HEK293 (cell line): ENCODE measurements around the gene BCLAF1.

Experiments used
- CTCF ChIA-PET: fragments of 350-600 bp; formaldehyde crosslinking; extraction: SDS; loops from one replicate; lab custom pipeline; 2021; ENCODE audit warnings: antibody characterized with exemption; lab: Yijun Ruan, JAX
- POLR2A ChIA-PET: fragments of 300-600 bp; formaldehyde crosslinking; extraction: SDS; loops from one replicate; lab custom pipeline; 2020; ENCODE audit warnings: antibody characterized with exemption, inconsistent platforms; lab: Yijun Ruan, JAX
- H3K27ac ChIP-seq: fragments of 200-500 bp; sonication (Bioruptor generic); 2 replicates; pipeline ENCODE4 v1.5.1; 2014; ENCODE audit warnings: low read depth, low read length, control low read depth, inconsistent platforms; ENCODE audit errors: extremely low read depth
- H3K36me3 ChIP-seq, 2 experiments: fragments of 200-500 bp in 1 of 2; sonication (Bioruptor generic) in 1 of 2; 1 replicate in 1 of 2; 2 replicates in 1 of 2; pipeline ENCODE4 v1.5.1; 2014 to 2017; ENCODE audit warnings: inconsistent platforms in 2 of 2, low read length in 2 of 2; ENCODE audit not compliant: control insufficient read depth in 2 of 2, insufficient read depth in 1 of 2
- H3K4me1 ChIP-seq: fragments of 200-500 bp; sonication (Bioruptor generic); 2 replicates; pipeline ENCODE4 v1.5.1; 2014; ENCODE audit warnings: mild to moderate bottlenecking, low read length, inconsistent platforms; ENCODE audit not compliant: control insufficient read depth, insufficient read depth
- H3K4me3 ChIP-seq: 2 replicates; pipeline ENCODE4 v1.5.1; 2011; ENCODE audit warnings: low read depth, mild to moderate bottlenecking, control low read depth, low read length, moderate library complexity
- H3K9me3 ChIP-seq: fragments of 200-500 bp; sonication (Bioruptor generic); 2 replicates; pipeline ENCODE4 v1.5.1; 2014; ENCODE audit warnings: low read depth, low read length, inconsistent platforms; ENCODE audit not compliant: control insufficient read depth, insufficient read depth
- KLF7 ChIP-seq: fragments of 450-650 bp; formaldehyde crosslinking; IDR thresholded peaks from 2 replicates; pipeline ENCODE4 v1.5.1; 2016; ENCODE audit warnings: missing biosample characterization, missing genetic modification characterization, borderline replicate concordance
- KLF9 ChIP-seq: fragments of 450-650 bp; formaldehyde crosslinking; IDR thresholded peaks from 2 replicates; pipeline ENCODE4 v1.5.1; 2016; ENCODE audit warnings: missing biosample characterization, missing genetic modification characterization, low read depth
- MYNN ChIP-seq: fragments of 450-650 bp; formaldehyde crosslinking; IDR thresholded peaks from 2 replicates; pipeline ENCODE4 v1.5.1; 2016; ENCODE audit warnings: missing biosample characterization, missing genetic modification characterization, borderline replicate concordance
- REPIN1 ChIP-seq: fragments of 450-650 bp; formaldehyde crosslinking; IDR thresholded peaks from 2 replicates; pipeline ENCODE4 v1.5.1; 2017; ENCODE audit warnings: missing biosample characterization, missing genetic modification characterization, low read depth
- SCRT2 ChIP-seq: fragments of 450-650 bp; formaldehyde crosslinking; IDR thresholded peaks from 2 replicates; pipeline ENCODE4 v1.5.1; 2016; ENCODE audit warnings: missing biosample characterization, missing genetic modification characterization
- YY1 ChIP-seq: fragments of 450-650 bp; formaldehyde crosslinking; IDR thresholded peaks from 2 replicates; pipeline ENCODE4 v1.5.1; 2018; ENCODE audit warnings: missing biosample characterization, missing genetic modification characterization
- ZBTB7A ChIP-seq: fragments of 450-650 bp; formaldehyde crosslinking; IDR thresholded peaks from 2 replicates; pipeline ENCODE4 v1.5.1; 2016; ENCODE audit warnings: low read depth, missing biosample characterization, missing genetic modification characterization
- ZNF157 ChIP-seq: fragments of 450-650 bp; formaldehyde crosslinking; IDR thresholded peaks from 2 replicates; pipeline ENCODE4 v1.5.1; 2016; ENCODE audit warnings: missing biosample characterization, missing genetic modification characterization
- ZNF175 ChIP-seq: fragments of 450-650 bp; formaldehyde crosslinking; IDR thresholded peaks from 2 replicates; pipeline ENCODE4 v1.5.1; 2016; ENCODE audit warnings: missing biosample characterization, missing genetic modification characterization
- ZNF202 ChIP-seq: fragments of 450-650 bp; formaldehyde crosslinking; IDR thresholded peaks from 2 replicates; pipeline ENCODE4 v1.5.1; 2016; ENCODE audit warnings: missing biosample characterization, missing genetic modification characterization, borderline replicate concordance
- ZNF292 ChIP-seq: fragments of 450-650 bp; formaldehyde crosslinking; IDR thresholded peaks from 2 replicates; pipeline ENCODE4 v1.5.1; 2016; ENCODE audit warnings: low read depth, missing biosample characterization, missing genetic modification characterization, borderline replicate concordance
- ZNF350 ChIP-seq: fragments of 450-650 bp; formaldehyde crosslinking; IDR thresholded peaks from 2 replicates; pipeline ENCODE4 v1.5.0; 2017; ENCODE audit warnings: missing biosample characterization, mild to moderate bottlenecking, missing genetic modification characterization
- ZNF366 ChIP-seq: fragments of 450-650 bp; formaldehyde crosslinking; conservative IDR thresholded peaks from 2 replicates; pipeline ENCODE4 v1.5.1; 2016; ENCODE audit warnings: missing biosample characterization, missing genetic modification characterization
- ZNF530 ChIP-seq: fragments of 450-650 bp; formaldehyde crosslinking; IDR thresholded peaks from 2 replicates; pipeline ENCODE4 v1.5.1; 2016; ENCODE audit warnings: low read depth, missing biosample characterization, missing genetic modification characterization
- ZNF558 ChIP-seq: fragments of 450-650 bp; formaldehyde crosslinking; IDR thresholded peaks from 2 replicates; pipeline ENCODE4 v1.5.1; 2016; ENCODE audit warnings: missing biosample characterization, missing genetic modification characterization
- ZNF571 ChIP-seq: fragments of 450-650 bp; formaldehyde crosslinking; IDR thresholded peaks from 2 replicates; pipeline ENCODE4 v1.5.0; 2017; ENCODE audit warnings: missing biosample characterization, missing genetic modification characterization
- ZNF747 ChIP-seq: fragments of 450-650 bp; formaldehyde crosslinking; IDR thresholded peaks from 2 replicates; pipeline ENCODE4 v1.5.1; 2016; ENCODE audit warnings: missing biosample characterization, missing genetic modification characterization
- TF ChIP-seq, protein P1 (sequence below): fragments of 450-650 bp; formaldehyde crosslinking; IDR thresholded peaks from 2 replicates; pipeline ENCODE4 v1.5.1; 2017; ENCODE audit warnings: missing biosample characterization, missing genetic modification characterization
- TF ChIP-seq, protein P2 (sequence below): fragments of 450-650 bp; IDR thresholded peaks from 2 replicates; pipeline ENCODE4 v1.5.1; 2018; ENCODE audit warnings: missing biosample characterization, missing genetic modification characterization
- TF ChIP-seq, protein P3 (sequence below): fragments of 450-650 bp; formaldehyde crosslinking; IDR thresholded peaks from 2 replicates; pipeline ENCODE4 v1.5.1; 2016; ENCODE audit warnings: missing biosample characterization, missing genetic modification characterization
- TF ChIP-seq, protein P4 (sequence below): fragments of 450-650 bp; formaldehyde crosslinking; IDR thresholded peaks from 2 replicates; pipeline ENCODE4; 2016; ENCODE audit warnings: missing biosample characterization, missing genetic modification characterization
- TF ChIP-seq, protein P5 (sequence below): fragments of 450-650 bp; formaldehyde crosslinking; IDR thresholded peaks from 2 replicates; pipeline ENCODE4 v1.5.1; 2017; ENCODE audit warnings: missing biosample characterization, missing genetic modification characterization

BCLAF1 gene

DNA sequence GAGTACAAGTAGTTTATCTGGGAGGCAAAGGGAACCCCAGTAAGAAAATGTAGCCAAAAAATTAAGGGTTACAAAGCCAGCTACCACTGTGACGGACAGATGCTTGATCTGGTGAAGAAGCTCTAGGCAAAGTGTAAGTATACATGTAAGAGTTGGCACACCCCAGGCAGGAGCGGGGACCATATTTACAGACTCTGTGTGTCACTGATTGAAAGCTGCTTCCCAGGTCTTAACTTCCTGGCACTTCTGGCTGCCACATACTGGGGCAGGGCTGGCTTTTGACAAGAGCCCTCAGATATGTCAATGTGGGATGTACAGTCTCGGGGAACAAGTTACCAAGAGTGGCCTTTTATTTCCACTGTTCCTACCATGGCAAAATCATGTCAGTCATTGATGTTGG, 48.0 kb upstream of the BCLAF1 start:
- POLR2A ChIA-PET: no interaction called here
- H3K27ac ChIP-seq: no peak overlapping the region
- CTCF ChIA-PET: interaction anchor here (1.2 kb wide), 1 partner anchor 28 kb away, joined by 3 read pairs; no protein-coding TSS in a partner anchor
- no peak overlapping the region for H3K4me3 ChIP-seq
- H3K9me3 ChIP-seq: no peaks in the 10 kb centered on the region
- H3K36me3 ChIP-seq: no peaks in the 10 kb centered on the region; a peak in 1 of 3 replicates
- no peaks in the 10 kb centered on the region for H3K4me1 ChIP-seq
- TF ChIP-seq ZNF157 (no peak), ZNF530 (no peak), ZNF366 (tag by site-specific recombination) (no peak)
- TF ChIP-seq, protein P1, sequence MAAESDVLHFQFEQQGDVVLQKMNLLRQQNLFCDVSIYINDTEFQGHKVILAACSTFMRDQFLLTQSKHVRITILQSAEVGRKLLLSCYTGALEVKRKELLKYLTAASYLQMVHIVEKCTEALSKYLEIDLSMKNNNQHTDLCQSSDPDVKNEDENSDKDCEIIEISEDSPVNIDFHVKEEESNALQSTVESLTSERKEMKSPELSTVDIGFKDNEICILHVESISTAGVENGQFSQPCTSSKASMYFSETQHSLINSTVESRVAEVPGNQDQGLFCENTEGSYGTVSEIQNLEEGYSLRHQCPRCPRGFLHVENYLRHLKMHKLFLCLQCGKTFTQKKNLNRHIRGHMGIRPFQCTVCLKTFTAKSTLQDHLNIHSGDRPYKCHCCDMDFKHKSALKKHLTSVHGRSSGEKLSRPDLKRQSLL (tag by site-specific recombination): no peak
- TF ChIP-seq, protein P2, sequence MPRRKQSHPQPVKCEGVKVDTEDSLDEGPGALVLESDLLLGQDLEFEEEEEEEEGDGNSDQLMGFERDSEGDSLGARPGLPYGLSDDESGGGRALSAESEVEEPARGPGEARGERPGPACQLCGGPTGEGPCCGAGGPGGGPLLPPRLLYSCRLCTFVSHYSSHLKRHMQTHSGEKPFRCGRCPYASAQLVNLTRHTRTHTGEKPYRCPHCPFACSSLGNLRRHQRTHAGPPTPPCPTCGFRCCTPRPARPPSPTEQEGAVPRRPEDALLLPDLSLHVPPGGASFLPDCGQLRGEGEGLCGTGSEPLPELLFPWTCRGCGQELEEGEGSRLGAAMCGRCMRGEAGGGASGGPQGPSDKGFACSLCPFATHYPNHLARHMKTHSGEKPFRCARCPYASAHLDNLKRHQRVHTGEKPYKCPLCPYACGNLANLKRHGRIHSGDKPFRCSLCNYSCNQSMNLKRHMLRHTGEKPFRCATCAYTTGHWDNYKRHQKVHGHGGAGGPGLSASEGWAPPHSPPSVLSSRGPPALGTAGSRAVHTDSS (tag by site-specific recombination): no peak

DNA sequence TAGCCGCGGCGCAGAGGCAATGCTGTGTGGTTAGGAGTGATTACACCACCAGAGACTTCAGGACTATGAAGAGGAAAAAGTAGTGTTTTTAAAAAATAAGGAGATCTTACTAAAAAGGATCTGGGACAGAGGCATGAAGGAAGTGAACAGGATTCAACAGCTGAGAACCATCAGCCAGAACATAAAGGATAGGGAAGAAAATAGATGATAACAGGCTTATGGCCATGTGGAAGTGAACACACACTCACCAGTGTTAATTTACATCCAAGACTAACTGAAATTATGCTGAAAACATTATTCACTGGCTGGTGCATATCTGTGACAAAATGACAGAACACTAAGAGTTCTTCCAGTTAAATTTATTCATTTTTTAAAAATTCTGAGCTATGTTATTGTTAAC, 47.5 kb upstream of the BCLAF1 start:
- POLR2A ChIA-PET: no interaction called here
- Histone ChIP-seq H3K4me1 (no peaks in the 10 kb centered on the region), H3K27ac (no peak overlapping the region), H3K9me3 (no peaks in the 10 kb centered on the region), H3K36me3 (no peaks in the 10 kb centered on the region; a peak in 1 of 3 replicates), H3K4me3 (no peak overlapping the region)
- TF ChIP-seq ZNF202 (no peak), KLF9 (tag by site-specific recombination) (no peak), KLF7 (tag by site-specific recombination) (no peak), YY1 (no peak), MYNN (tag by site-specific recombination) (no peak), ZNF747 (no peak)
- TF ChIP-seq, protein P3, sequence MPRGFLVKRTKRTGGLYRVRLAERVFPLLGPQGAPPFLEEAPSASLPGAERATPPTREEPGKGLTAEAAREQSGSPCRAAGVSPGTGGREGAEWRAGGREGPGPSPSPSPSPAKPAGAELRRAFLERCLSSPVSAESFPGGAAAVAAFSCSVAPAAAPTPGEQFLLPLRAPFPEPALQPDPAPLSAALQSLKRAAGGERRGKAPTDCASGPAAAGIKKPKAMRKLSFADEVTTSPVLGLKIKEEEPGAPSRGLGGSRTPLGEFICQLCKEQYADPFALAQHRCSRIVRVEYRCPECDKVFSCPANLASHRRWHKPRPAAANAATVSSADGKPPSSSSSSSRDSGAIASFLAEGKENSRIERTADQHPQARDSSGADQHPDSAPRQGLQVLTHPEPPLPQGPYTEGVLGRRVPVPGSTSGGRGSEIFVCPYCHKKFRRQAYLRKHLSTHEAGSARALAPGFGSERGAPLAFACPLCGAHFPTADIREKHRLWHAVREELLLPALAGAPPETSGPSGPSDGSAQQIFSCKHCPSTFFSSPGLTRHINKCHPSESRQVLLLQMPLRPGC (tag by site-specific recombination): no peak
- TF ChIP-seq, protein P4, sequence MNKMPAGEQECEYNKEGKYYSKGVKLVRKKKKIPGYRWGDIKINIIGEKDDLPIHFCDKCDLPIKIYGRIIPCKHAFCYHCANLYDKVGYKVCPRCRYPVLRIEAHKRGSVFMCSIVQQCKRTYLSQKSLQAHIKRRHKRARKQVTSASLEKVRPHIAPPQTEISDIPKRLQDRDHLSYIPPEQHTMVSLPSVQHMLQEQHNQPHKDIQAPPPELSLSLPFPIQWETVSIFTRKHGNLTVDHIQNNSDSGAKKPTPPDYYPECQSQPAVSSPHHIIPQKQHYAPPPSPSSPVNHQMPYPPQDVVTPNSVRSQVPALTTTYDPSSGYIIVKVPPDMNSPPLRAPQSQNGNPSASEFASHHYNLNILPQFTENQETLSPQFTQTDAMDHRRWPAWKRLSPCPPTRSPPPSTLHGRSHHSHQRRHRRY (tag by site-specific recombination): no peak
- CTCF ChIA-PET: interaction anchor here (0.7 to 1.2 kb wide), 3 partner anchors 29 to 1418 kb away, joined by 3 to 4 read pairs (median 3); partner anchors contain the start of gene MTFR2

DNA sequence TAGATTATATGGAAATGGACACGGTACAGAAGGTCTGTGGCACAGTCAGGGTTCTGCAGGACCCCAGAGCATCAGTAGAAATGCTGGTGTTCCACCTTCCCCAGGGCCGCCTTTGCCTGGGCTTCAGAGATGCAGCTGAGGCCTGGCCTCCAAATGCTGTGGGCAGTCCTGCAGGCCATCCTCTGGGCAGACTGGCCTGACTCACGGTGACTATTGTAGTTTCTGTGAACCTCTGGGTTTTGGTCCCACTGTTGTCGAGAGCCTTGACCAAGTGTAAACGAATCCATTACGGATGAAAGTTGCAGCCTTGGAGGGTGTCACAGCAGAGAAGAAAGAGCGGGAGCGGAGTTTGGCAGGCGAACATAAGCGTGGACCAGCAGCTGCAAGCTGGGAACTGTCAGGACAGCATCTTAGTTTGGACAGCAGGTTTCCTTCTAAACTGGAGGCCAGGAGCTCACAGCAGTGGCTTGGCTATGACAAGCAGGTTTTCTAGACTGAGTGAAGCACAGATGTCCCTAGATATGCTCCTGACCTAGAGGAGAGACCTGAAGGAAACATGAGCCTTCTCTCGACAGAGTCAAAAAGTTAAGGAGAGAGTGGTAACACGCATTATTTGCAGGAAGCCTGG, 46.2 kb upstream of the BCLAF1 start:
- CTCF ChIA-PET: interaction anchor here (1.4 to 1.8 kb wide), 2 partner anchors 10 to 18 kb away, joined by 4 to 5 read pairs; no protein-coding TSS in a partner anchor
- Histone ChIP-seq H3K4me3 (no peak overlapping the region), H3K36me3 (no peaks in the 10 kb centered on the region; a peak in 1 of 3 replicates), H3K9me3 (no peaks in the 10 kb centered on the region), H3K27ac (no peak overlapping the region), H3K4me1 (no peaks in the 10 kb centered on the region)
- POLR2A ChIA-PET: no interaction called here
- TF ChIP-seq REPIN1 (tag by site-specific recombination): no peak
- TF ChIP-seq ZNF558 (tag by site-specific recombination): no peak
- TF ChIP-seq ZBTB7A: no peak
- TF ChIP-seq, protein P5, sequence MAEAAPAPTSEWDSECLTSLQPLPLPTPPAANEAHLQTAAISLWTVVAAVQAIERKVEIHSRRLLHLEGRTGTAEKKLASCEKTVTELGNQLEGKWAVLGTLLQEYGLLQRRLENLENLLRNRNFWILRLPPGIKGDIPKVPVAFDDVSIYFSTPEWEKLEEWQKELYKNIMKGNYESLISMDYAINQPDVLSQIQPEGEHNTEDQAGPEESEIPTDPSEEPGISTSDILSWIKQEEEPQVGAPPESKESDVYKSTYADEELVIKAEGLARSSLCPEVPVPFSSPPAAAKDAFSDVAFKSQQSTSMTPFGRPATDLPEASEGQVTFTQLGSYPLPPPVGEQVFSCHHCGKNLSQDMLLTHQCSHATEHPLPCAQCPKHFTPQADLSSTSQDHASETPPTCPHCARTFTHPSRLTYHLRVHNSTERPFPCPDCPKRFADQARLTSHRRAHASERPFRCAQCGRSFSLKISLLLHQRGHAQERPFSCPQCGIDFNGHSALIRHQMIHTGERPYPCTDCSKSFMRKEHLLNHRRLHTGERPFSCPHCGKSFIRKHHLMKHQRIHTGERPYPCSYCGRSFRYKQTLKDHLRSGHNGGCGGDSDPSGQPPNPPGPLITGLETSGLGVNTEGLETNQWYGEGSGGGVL (tag by site-specific recombination): no peak
- TF ChIP-seq ZNF292 (tag by site-specific recombination): no peak
- no peak for TF ChIP-seq ZNF571 (tag by site-specific recombination)
- TF ChIP-seq ZNF175 (tag by site-specific recombination): no peak
- no peak for TF ChIP-seq SCRT2
- TF ChIP-seq ZNF350: no peak
